Stomach smooth muscle (tissue), 2 donors: Measurements from ENCODE around the gene SMIM3.
"Not testable (repeated sequence)": the region's sequence is repeated elsewhere in the genome, so short reads cannot be mapped to it uniquely, and the experiment has no call there.

Experiments used
- H3K27ac ChIP-seq: one replicate; pipeline ENCODE4 v1.7.0; 2013; ENCODE audit warnings: mild to moderate bottlenecking, low read length, inconsistent platforms
- H3K27me3 ChIP-seq, 2 donors: one replicate each; pipeline ENCODE4 v1.7.0; 2013; ENCODE audit warnings: low read length in 2 of 2; ENCODE audit not compliant: insufficient read depth in 2 of 2, control insufficient read depth in 1 of 2
- H3K36me3 ChIP-seq, 2 donors: one replicate each; pipeline ENCODE4 v1.7.0; 2013; ENCODE audit warnings: low read length in 2 of 2; ENCODE audit not compliant: control insufficient read depth in 2 of 2, insufficient read depth in 2 of 2
- H3K4me1 ChIP-seq: one replicate; pipeline ENCODE4 v1.7.0; 2013; ENCODE audit warnings: low read length; ENCODE audit not compliant: control insufficient read depth, insufficient read depth
- H3K4me3 ChIP-seq, 2 donors: one replicate each; pipeline ENCODE4 v1.7.0; 2013; ENCODE audit warnings: low read length in 2 of 2
- H3K9ac ChIP-seq, 2 donors: one replicate each; pipeline ENCODE4 v1.7.0; 2013; ENCODE audit warnings: low read length in 2 of 2, mild to moderate bottlenecking in 1 of 2
- H3K9me3 ChIP-seq, 2 donors: one replicate each; pipeline ENCODE4 v1.7.0; 2013; ENCODE audit warnings: low read length in 2 of 2; ENCODE audit not compliant: control insufficient read depth in 2 of 2
- donor health status: healthy.
- donor health status: Pancreatic carcinoma.

Gene SMIM3

GRCh38 chr5:150797384-150797783 lies 18.8 kb downstream of the SMIM3 start:
- H3K36me3 ChIP-seq = peaks cover 19 to 20% of the 10 kb centered on the region in 2 donors
- no peak overlapping the region for H3K9ac ChIP-seq
- H3K4me3 ChIP-seq = no peak overlapping the region
- no peaks in the 10 kb centered on the region for H3K27me3 ChIP-seq
- no peaks in the 10 kb centered on the region for H3K9me3 ChIP-seq
- no peak overlapping the region for H3K27ac ChIP-seq
- peaks cover 7% of the 10 kb centered on the region for H3K4me1 ChIP-seq

DNA sequence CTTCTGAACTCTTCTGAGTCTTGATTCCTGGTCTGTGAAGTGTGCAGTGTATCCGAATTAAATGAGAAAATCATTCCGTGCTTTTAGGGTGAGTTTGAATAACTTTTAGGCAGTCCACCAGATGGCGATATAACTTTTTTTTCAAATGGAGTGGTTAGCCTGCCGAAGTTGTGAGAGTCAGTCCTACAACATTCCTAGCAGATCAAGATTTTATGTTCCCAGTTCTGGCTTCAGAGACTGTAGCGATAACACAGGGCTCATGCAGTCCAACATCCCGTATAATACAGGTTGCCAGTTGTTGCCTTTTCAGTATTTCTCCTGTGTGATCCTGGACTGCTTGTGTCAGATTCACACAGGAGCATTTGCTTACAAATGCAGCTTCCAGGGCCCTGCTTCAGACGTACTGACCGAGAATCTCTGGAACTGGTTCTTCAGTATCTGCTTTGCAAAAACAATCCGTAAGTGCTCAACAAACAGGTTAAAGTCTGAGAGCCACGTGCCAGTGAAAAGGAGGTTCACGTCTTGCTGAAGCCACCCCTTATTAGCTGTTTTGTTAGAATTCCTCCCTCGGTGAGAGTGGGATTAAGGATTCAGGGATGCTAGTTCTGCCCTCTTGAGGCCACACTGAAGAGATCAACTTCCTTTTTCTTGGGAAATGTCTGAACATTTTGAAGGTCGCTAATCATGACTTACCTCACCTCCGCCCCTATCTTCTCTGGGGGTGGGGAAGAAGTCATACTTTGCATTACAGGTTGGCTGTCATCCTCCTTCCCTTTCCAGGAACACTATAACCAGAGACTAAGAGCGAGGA lies 22.8 kb downstream of the SMIM3 start:
- H3K27me3 ChIP-seq = no peaks in the 10 kb centered on the region
- H3K27ac ChIP-seq = no peak overlapping the region
- H3K9ac ChIP-seq = peak overlapping the region; percentile 50 to 79
- H3K4me3 ChIP-seq = peak overlapping the region; percentile 52 to 76
- no peaks in the 10 kb centered on the region for H3K9me3 ChIP-seq
- H3K4me1 ChIP-seq = peaks cover 7% of the 10 kb centered on the region
- H3K36me3 ChIP-seq = peaks cover 7 to 8% of the 10 kb centered on the region in 2 donors

DNA sequence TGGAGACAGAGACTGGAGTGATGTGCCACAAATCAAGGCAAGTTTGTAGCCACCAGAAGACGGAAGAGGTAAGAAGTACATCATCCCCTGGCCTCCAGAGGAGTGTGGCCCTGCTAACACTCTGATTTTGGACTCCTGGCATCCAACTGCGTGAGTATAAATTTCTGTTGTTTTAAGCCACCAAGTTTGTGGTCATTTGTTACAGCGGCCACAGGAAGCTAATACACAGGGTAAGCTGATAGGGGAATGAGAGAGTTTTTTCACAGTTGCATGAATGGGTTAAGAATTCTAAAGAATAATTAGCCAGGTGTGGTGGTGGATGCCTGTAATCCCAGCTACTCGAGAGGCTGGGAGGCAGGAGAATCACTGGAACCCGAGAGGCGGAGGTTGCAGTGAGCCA lies 25.8 kb downstream of the SMIM3 start:
- H3K4me1 ChIP-seq = peaks cover 7% of the 10 kb centered on the region
- no peaks in the 10 kb centered on the region for H3K27me3 ChIP-seq
- no peak overlapping the region for H3K9ac ChIP-seq

GRCh38 chr5:150809363-150809762 lies 30.8 kb downstream of the SMIM3 start:
- Histone ChIP-seq H3K9ac (no peak overlapping the region), H3K4me1 (no peaks in the 10 kb centered on the region), H3K27ac (no peak overlapping the region), H3K9me3 (no peaks in the 10 kb centered on the region), H3K27me3 (no peaks in the 10 kb centered on the region), H3K4me3 (no peak overlapping the region), H3K36me3 (no peaks in the 10 kb centered on the region)

More for the DNA sequence above, 25.8 kb downstream of the SMIM3 start:
- Histone ChIP-seq H3K27ac (no peak overlapping the region), H3K36me3 (no peaks in the 10 kb centered on the region), H3K4me3 (no peak overlapping the region), H3K9me3 (no peaks in the 10 kb centered on the region)

GRCh38 chr5:150815010-150815409 lies 36.5 kb downstream of the SMIM3 start:
- Histone ChIP-seq H3K36me3 (no peaks in the 10 kb centered on the region), H3K27ac (no peak overlapping the region), H3K4me3 (no peak overlapping the region), H3K27me3 (no peaks in the 10 kb centered on the region), H3K4me1 (no peaks in the 10 kb centered on the region), H3K9ac (no peak overlapping the region), H3K9me3 (no peaks in the 10 kb centered on the region)

GRCh38 chr5:150816946-150817345 lies 38.4 kb downstream of the SMIM3 start:
- no peak overlapping the region for H3K9ac ChIP-seq
- H3K4me3 ChIP-seq = no peak overlapping the region
- H3K36me3 ChIP-seq = no peaks in the 10 kb centered on the region
- H3K4me1 ChIP-seq = no peaks in the 10 kb centered on the region
- no peaks in the 10 kb centered on the region for H3K9me3 ChIP-seq
- no peak overlapping the region for H3K27ac ChIP-seq
- H3K27me3 ChIP-seq = no peaks in the 10 kb centered on the region

- no peaks in the 10 kb centered on the region for H3K27me3 ChIP-seq
- H3K4me3 ChIP-seq = no peak overlapping the region
- no peak overlapping the region for H3K27ac ChIP-seq
- H3K9ac ChIP-seq = no peak overlapping the region
- peaks cover 4 to 8% of the 10 kb centered on the region in 2 donors for H3K9me3 ChIP-seq
- no peaks in the 10 kb centered on the region for H3K4me1 ChIP-seq
- H3K36me3 ChIP-seq = no peaks in the 10 kb centered on the region
Measured at GRCh38 chr5:150829744-150830143, 51.2 kb downstream of the SMIM3 start.

GRCh38 chr5:150831821-150832220 lies 53.3 kb downstream of the SMIM3 start:
- not testable (repeated sequence) for H3K9me3 ChIP-seq, H3K4me1 ChIP-seq, H3K27me3 ChIP-seq, H3K9ac ChIP-seq, H3K4me3 ChIP-seq, H3K36me3 ChIP-seq, H3K27ac ChIP-seq

GRCh38 chr5:150836064-150836463 lies 57.5 kb downstream of the SMIM3 start:
- Histone ChIP-seq H3K27ac (no peak overlapping the region), H3K4me3 (no peak overlapping the region)

DNA sequence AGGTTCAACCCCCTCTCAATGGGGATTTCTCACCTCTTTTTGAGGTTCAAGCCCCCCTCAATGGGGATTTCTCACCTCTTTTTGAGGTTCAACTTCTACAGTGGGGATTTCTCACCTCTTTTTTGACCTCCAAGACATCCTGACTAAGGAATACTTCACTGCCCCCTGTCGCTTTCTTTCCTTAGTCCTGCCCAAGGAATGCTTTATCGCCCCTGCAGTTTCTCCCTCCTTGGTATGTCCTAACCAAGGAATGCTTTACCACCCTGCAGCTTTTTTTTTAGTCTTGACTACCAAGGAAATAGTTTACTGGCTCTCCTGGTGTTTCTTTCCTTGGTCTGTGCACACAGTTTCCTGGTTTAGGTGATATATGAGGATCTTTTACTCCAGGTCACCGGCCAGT lies 58.1 kb downstream of the SMIM3 start:
- no peaks in the 10 kb centered on the region for H3K27me3 ChIP-seq
- no peak overlapping the region for H3K4me3 ChIP-seq
- H3K36me3 ChIP-seq = no peaks in the 10 kb centered on the region
- no peaks in the 10 kb centered on the region for H3K4me1 ChIP-seq
- peaks cover under 1 to 3% of the 10 kb centered on the region in 2 donors for H3K9me3 ChIP-seq
- H3K9ac ChIP-seq = no peak overlapping the region
- H3K27ac ChIP-seq = no peak overlapping the region

More at GRCh38 chr5:150836064-150836463, 57.5 kb downstream of the SMIM3 start:
- Histone ChIP-seq H3K9ac (no peak overlapping the region), H3K4me1 (no peaks in the 10 kb centered on the region), H3K9me3 (peaks cover 4 to 7% of the 10 kb centered on the region in 2 donors), H3K36me3 (no peaks in the 10 kb centered on the region), H3K27me3 (no peaks in the 10 kb centered on the region)

- not testable (repeated sequence) for H3K4me1 ChIP-seq, H3K9me3 ChIP-seq, H3K36me3 ChIP-seq, H3K9ac ChIP-seq, H3K27ac ChIP-seq, H3K27me3 ChIP-seq, H3K4me3 ChIP-seq
Measured at GRCh38 chr5:150845185-150845859, 66.8 kb downstream of the SMIM3 start.
